H1 (cell line): ENCODE data around the gene NEGR1. TPM values are rescaled to one million over a fixed set of nuclear protein-coding genes. Genes with fewer than 3 reads are reported as not detected.

Experiments
- CTCF ChIA-PET: fragments of 300-600 bp; sonication (Branson Sonifier 250); formaldehyde crosslinking; loops from one replicate; lab custom pipeline; 2021; ENCODE audit not compliant: partially characterized antibody; lab: Charles Lee
- POLR2A ChIA-PET: fragments of 300-600 bp; sonication (Branson Sonifier 250); formaldehyde crosslinking; loops from one replicate; lab custom pipeline; 2021; ENCODE audit warnings: inconsistent platforms; ENCODE audit not compliant: partially characterized antibody; lab: Charles Lee
- DNase-seq, 2 experiments: peaks; one replicate each; pipeline versions ENCODE4 v3.0.0 to v3.0.0-alpha.2; 2010 to 2022; ENCODE audit warnings: low spot score in 2 of 2, low read depth in 1 of 2, mixed read lengths in 1 of 2
- FAIRE-seq: peaks from 2 replicates; lab custom pipeline; 2011; peaks lifted over from hg19 to GRCh38; lab: Jason Lieb, UNC
- H2AFZ ChIP-seq: 2 replicates; pipeline ENCODE4 v1.8.1; 2012; ENCODE audit warnings: low read length, inconsistent platforms
- H2AK5ac ChIP-seq: 2 replicates; pipeline ENCODE4 v1.6.1; 2013; ENCODE audit warnings: low read depth, low read length
- H2BK120ac ChIP-seq: replicated peaks from 2 replicates; pipeline ENCODE3; 2013; ENCODE audit warnings: low read depth, low read length, inconsistent platforms
- H2BK12ac ChIP-seq: 2 replicates; pipeline ENCODE4 v1.6.1; 2013; ENCODE audit warnings: low read depth, low read length
- H2BK15ac ChIP-seq: 2 replicates; pipeline ENCODE4 v1.6.1; 2013; ENCODE audit warnings: low read length
- H2BK20ac ChIP-seq: 2 replicates; pipeline ENCODE4 v1.6.1; 2013; ENCODE audit warnings: low read length
- H2BK5ac ChIP-seq: 2 replicates; pipeline ENCODE4 v1.6.1; 2013; ENCODE audit warnings: low read depth, low read length
- H3K14ac ChIP-seq: 2 replicates; pipeline ENCODE4 v1.6.1; 2013; ENCODE audit warnings: inconsistent platforms; ENCODE audit not compliant: insufficient read length
- H3K18ac ChIP-seq: 2 replicates; pipeline ENCODE4 v1.6.1; 2013; ENCODE audit warnings: low read length; ENCODE audit errors: extremely low read depth
- H3K23ac ChIP-seq: 2 replicates; pipeline ENCODE4 v1.6.1; 2013; ENCODE audit warnings: inconsistent platforms; ENCODE audit not compliant: insufficient read length
- H3K23me2 ChIP-seq: 2 replicates; pipeline ENCODE4 v1.6.1; 2013; ENCODE audit warnings: low read depth, low read length
- H3K27ac ChIP-seq: 2 replicates; pipeline ENCODE4 v1.6.1; 2011; ENCODE audit warnings: low read depth, low read length, inconsistent platforms
- H3K27me3 ChIP-seq, 4 experiments: replicated peaks in 1 of 4; 1 replicate in 1 of 4; 2 replicates in 3 of 4; pipeline versions ENCODE4 v1.6.1 to v1.8.1; 2011 to 2013; ENCODE audit warnings: low read length in 3 of 4, mild to moderate bottlenecking in 3 of 4, inconsistent platforms in 2 of 4, mixed read lengths in 2 of 4, moderate library complexity in 1 of 4; ENCODE audit not compliant: control insufficient read depth in 3 of 4, insufficient read depth in 3 of 4; ENCODE audit errors: extremely low read depth in 1 of 4
- H3K36me3 ChIP-seq, 4 experiments: 2 replicates each; pipeline versions ENCODE4 v1.6.1 to v1.8.1; 2011 to 2013; ENCODE audit warnings: mild to moderate bottlenecking in 4 of 4, low read length in 3 of 4, moderate library complexity in 2 of 4, control low read depth in 1 of 4, inconsistent platforms in 1 of 4; ENCODE audit not compliant: insufficient read depth in 4 of 4, control insufficient read depth in 2 of 4
- H3K4ac ChIP-seq: replicated peaks from 2 replicates; pipeline ENCODE3; 2013; ENCODE audit warnings: low read length, low read depth, mixed read lengths, inconsistent platforms; ENCODE audit not compliant: insufficient read length
- H3K4me1 ChIP-seq, 4 experiments: replicated peaks in 1 of 4; 1 replicate in 1 of 4; 2 replicates in 3 of 4; pipeline versions ENCODE4 v1.6.1 to v1.8.1; 2011 to 2013; ENCODE audit warnings: low read length in 3 of 4, inconsistent platforms in 2 of 4, mixed read lengths in 1 of 4; ENCODE audit not compliant: insufficient read depth in 4 of 4, control insufficient read depth in 3 of 4
- H3K4me2 ChIP-seq, 2 experiments: 2 replicates each; pipeline versions ENCODE4 v1.6.1 to v1.8.1; 2011 to 2013; ENCODE audit warnings: low read depth in 2 of 2, low read length in 2 of 2, control low read depth in 1 of 2, inconsistent platforms in 1 of 2, mild to moderate bottlenecking in 1 of 2; ENCODE audit not compliant: insufficient read depth in 1 of 2
- H3K4me3 ChIP-seq, 4 experiments: fragments of 200-600, 300-600 bp in 1 of 4; sonication (generic), shearing (Covaris generic), sonication (Bioruptor Twin) in 1 of 4; 2 replicates each; pipeline versions ENCODE4 v1.5.1 to v1.8.1; 2011 to 2016; ENCODE audit warnings: low read length in 4 of 4, low read depth in 3 of 4, control low read depth in 2 of 4, inconsistent platforms in 2 of 4, mild to moderate bottlenecking in 2 of 4, mixed read lengths in 1 of 4, moderate library complexity in 1 of 4; ENCODE audit not compliant: insufficient read depth in 2 of 4; ENCODE audit errors: extremely low read depth in 1 of 4
- H3K56ac ChIP-seq: replicated peaks from 2 replicates; pipeline ENCODE3; 2013; ENCODE audit warnings: low read depth, mild to moderate bottlenecking, mixed read lengths, low read length, inconsistent platforms; ENCODE audit not compliant: insufficient read length
- H3K79me1 ChIP-seq: 2 replicates; pipeline ENCODE4 v1.6.1; 2013; ENCODE audit warnings: low read depth, low read length, control low read depth
- H3K79me2 ChIP-seq, 2 experiments: 2 replicates each; pipeline versions ENCODE4 v1.6.1 to v1.8.1; 2012 to 2013; ENCODE audit warnings: low read length in 2 of 2, mild to moderate bottlenecking in 2 of 2, inconsistent platforms in 1 of 2; ENCODE audit not compliant: insufficient read depth in 2 of 2, control insufficient read depth in 1 of 2
- H3K9ac ChIP-seq, 4 experiments: replicated peaks in 1 of 4; 1 replicate in 1 of 4; 2 replicates in 3 of 4; pipeline versions ENCODE4 v1.6.1 to v1.8.1; 2011 to 2013; ENCODE audit warnings: low read depth in 3 of 4, low read length in 3 of 4, control low read depth in 2 of 4, mild to moderate bottlenecking in 2 of 4, moderate library complexity in 2 of 4, inconsistent platforms in 1 of 4; ENCODE audit errors: extremely low read depth in 1 of 4
- H3K9me3 ChIP-seq, 2 experiments: 2 replicates each; pipeline versions ENCODE4 v1.6.1 to v1.8.1; 2012 to 2013; ENCODE audit warnings: mild to moderate bottlenecking in 2 of 2, moderate library complexity in 2 of 2, control low read depth in 1 of 2, inconsistent platforms in 1 of 2, low read depth in 1 of 2, low read length in 1 of 2, mixed read lengths in 1 of 2; ENCODE audit not compliant: insufficient read depth in 2 of 2
- H4K20me1 ChIP-seq, 2 experiments: replicated peaks in 1 of 2; 2 replicates each; pipeline versions ENCODE3 to v1.8.1; 2011 to 2013; ENCODE audit warnings: inconsistent platforms in 2 of 2, low read length in 2 of 2, mild to moderate bottlenecking in 1 of 2; ENCODE audit not compliant: insufficient read depth in 2 of 2, control insufficient read depth in 1 of 2
- H4K5ac ChIP-seq: 2 replicates; pipeline ENCODE4 v1.6.1; 2013; ENCODE audit warnings: low read length, low read depth, mixed read lengths, inconsistent platforms; ENCODE audit not compliant: insufficient read length
- H4K8ac ChIP-seq: 2 replicates; pipeline ENCODE4 v1.8.0; 2013; ENCODE audit warnings: mild to moderate bottlenecking, moderate library complexity, low read length, inconsistent platforms; ENCODE audit not compliant: insufficient read depth; ENCODE audit errors: extremely low read depth
- H4K91ac ChIP-seq: replicated peaks from 2 replicates; pipeline ENCODE3; 2013; ENCODE audit warnings: low read length, mixed read lengths, inconsistent platforms; ENCODE audit not compliant: insufficient read length
- BRCA1 ChIP-seq: IDR thresholded peaks from 2 replicates; pipeline ENCODE4 v1.6.1; 2012; ENCODE audit warnings: low read depth, low read length, improper control_type of control experiment
- POU5F1 ChIP-seq: IDR thresholded peaks from 2 replicates; pipeline ENCODE4 v1.6.1; 2011; ENCODE audit warnings: low read depth, mild to moderate bottlenecking, low read length, moderate library complexity
- RXRA ChIP-seq: IDR thresholded peaks from 2 replicates; pipeline ENCODE4 v1.6.1; 2011; ENCODE audit warnings: low read depth, mild to moderate bottlenecking, low read length, moderate library complexity; ENCODE audit not compliant: insufficient read depth
- TCF12 ChIP-seq: IDR thresholded peaks from 2 replicates; pipeline ENCODE4 v1.6.1; 2011; ENCODE audit warnings: low read depth, mild to moderate bottlenecking, low read length
- TEAD4 ChIP-seq: IDR thresholded peaks from 2 replicates; pipeline ENCODE4 v1.6.1; 2012; ENCODE audit warnings: low read depth, low read length, inconsistent platforms, mixed read lengths
- USF2 ChIP-seq: IDR thresholded peaks from 2 replicates; pipeline ENCODE4 v1.6.1; 2011; ENCODE audit warnings: low read length, improper control_type of control experiment
- polyA plus RNA-seq, 7 experiments: library from polyadenylated mRNA; depleted of rRNA in 3 of 7; stranded (reverse) in 5 of 7; unstranded in 2 of 7; fragments of >200 nt in 5 of 7; fragments of 200-250 nt in 2 of 7; gene quantifications; 1 replicate in 5 of 7; 2 replicates in 1 of 7; 4 replicates in 1 of 7; pipeline versions ENCODE4 v1.2.1 to v1.2.3, GENCODE V29; 2011 to 2013; ENCODE audit warnings: missing spikeins in 2 of 7, mixed read lengths in 2 of 7
- total RNA-seq: library from RNA; stranded (reverse); fragmentation: NEBNext Ultra II Directional; extraction: Animal tissue kit (Norgen Biotek cat#: 25700); gene quantifications from 2 replicates; pipeline ENCODE4 v1.2.1, GENCODE V29; 2021

Gene NEGR1
- total and polyA plus RNA-seq, 2 of the 8 experiments (the other 6 are each of a cell fraction or from before 2014, with no cell fraction given): 0.71 to 1.3 TPM

GRCh38 chr1:71861022-71861421 lies 421.3 kb downstream of the NEGR1 start:
- no peak overlapping the region for H4K8ac ChIP-seq
- H3K4me1 ChIP-seq: peaks cover 0 to 5% (median 0%) of the 10 kb centered on the region in 4 experiments; a peak in 1 of 7 replicates
- no peaks in the 10 kb centered on the region; a peak in 2 of 8 replicates for H3K36me3 ChIP-seq
- no peak overlapping the region for H2AFZ ChIP-seq
- no peak overlapping the region for H3K4me2 ChIP-seq
- POLR2A ChIA-PET: no interaction called here
- no peak overlapping the region for H3K56ac ChIP-seq
- DNase-seq: no peak
- H4K5ac ChIP-seq: no peak overlapping the region
- no peak overlapping the region for H3K23ac ChIP-seq
- H3K27me3 ChIP-seq: no peaks in the 10 kb centered on the region
- H3K14ac ChIP-seq: no peak overlapping the region
- no peak overlapping the region for H3K4me3 ChIP-seq
- CTCF ChIA-PET: interaction anchor here (1.1 kb wide), 1 partner anchor 19 kb away, joined by 3 read pairs; no protein-coding TSS in a partner anchor
- H2BK12ac ChIP-seq: no peak overlapping the region
- no peaks in the 10 kb centered on the region for H3K23me2 ChIP-seq
- H4K20me1 ChIP-seq: no peaks in the 10 kb centered on the region
- no peaks in the 10 kb centered on the region for H3K79me2 ChIP-seq
- H2BK5ac ChIP-seq: no peak overlapping the region
- no peak overlapping the region for H3K9ac ChIP-seq
- no peak overlapping the region for H2BK20ac ChIP-seq
- H2BK120ac ChIP-seq: no peak overlapping the region
- no peak overlapping the region for H4K91ac ChIP-seq
- no peaks in the 10 kb centered on the region; a peak in 1 of 4 replicates for H3K9me3 ChIP-seq
- no peaks in the 10 kb centered on the region for H3K79me1 ChIP-seq
- no peak overlapping the region for H3K18ac ChIP-seq
- H2BK15ac ChIP-seq: no peak overlapping the region
- no peak overlapping the region for H2AK5ac ChIP-seq
- no peak for FAIRE-seq
- TF ChIP-seq POU5F1: no peak
- TF ChIP-seq USF2: no peak
- no peak for TF ChIP-seq BRCA1
- no peak for TF ChIP-seq TCF12
- TF ChIP-seq RXRA: no peak
- no peak for TF ChIP-seq TEAD4
- TF ChIP-seq, all 59 proteins: peak for 0
- no peak overlapping the region for H3K27ac ChIP-seq
- no peak overlapping the region for H3K4ac ChIP-seq
